ENCODE data around the gene MST1.

MST1 gene

GRCh38 chr3:49720855-49721595, 31.8 kb upstream of the MST1 start (continued):
- TF ChIP-seq, protein P1, sequence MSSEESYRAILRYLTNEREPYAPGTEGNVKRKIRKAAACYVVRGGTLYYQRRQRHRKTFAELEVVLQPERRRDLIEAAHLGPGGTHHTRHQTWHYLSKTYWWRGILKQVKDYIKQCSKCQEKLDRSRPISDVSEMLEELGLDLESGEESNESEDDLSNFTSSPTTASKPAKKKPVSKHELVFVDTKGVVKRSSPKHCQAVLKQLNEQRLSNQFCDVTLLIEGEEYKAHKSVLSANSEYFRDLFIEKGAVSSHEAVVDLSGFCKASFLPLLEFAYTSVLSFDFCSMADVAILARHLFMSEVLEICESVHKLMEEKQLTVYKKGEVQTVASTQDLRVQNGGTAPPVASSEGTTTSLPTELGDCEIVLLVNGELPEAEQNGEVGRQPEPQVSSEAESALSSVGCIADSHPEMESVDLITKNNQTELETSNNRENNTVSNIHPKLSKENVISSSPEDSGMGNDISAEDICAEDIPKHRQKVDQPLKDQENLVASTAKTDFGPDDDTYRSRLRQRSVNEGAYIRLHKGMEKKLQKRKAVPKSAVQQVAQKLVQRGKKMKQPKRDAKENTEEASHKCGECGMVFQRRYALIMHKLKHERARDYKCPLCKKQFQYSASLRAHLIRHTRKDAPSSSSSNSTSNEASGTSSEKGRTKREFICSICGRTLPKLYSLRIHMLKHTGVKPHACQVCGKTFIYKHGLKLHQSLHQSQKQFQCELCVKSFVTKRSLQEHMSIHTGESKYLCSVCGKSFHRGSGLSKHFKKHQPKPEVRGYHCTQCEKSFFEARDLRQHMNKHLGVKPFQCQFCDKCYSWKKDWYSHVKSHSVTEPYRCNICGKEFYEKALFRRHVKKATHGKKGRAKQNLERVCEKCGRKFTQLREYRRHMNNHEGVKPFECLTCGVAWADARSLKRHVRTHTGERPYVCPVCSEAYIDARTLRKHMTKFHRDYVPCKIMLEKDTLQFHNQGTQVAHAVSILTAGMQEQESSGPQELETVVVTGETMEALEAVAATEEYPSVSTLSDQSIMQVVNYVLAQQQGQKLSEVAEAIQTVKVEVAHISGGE (tag by site-specific recombination; conservative IDR thresholded peaks at IDR 0.05; ENCODE audit: low read depth): no peak
- no peak for TF ChIP-seq ZNF362 (tag by site-specific recombination; IDR thresholded peaks at IDR 0.05)

DNA sequence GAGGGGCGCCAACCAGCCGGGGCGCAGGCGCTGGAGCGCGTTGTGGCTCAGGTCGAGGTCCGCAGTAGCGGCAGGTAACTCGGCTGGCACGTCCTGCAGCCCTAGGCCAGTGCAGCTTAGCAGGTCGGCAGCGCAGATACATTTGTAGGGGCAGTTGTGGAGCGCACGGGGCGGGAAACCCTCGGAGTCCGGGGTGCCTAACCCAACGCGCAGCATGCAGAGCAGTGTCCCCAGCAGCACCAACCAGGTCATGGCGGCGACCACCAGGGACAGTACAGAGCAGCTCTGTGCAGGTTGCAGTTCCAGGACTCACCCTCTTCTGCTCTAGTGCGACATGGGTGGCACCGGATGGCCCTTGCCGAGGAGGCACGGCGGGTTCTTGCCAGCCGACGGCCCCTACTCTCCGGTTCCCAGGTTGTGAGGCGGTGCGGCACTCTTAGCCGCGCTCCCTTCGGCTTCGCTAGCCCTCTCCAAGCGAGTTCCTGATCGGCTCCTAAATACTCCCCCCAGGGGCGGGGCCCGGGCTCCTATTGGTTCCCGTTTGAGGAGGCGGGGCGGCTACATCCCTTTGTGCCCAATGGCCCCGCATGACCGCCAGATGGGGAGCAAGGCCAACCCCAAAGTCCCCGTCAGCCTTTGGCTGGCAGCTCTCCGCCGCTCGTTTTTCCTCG, 30.1 kb upstream of the MST1 start, which contains the start of gene AMIGO3:
Gene AMIGO3, minus strand, starts transcription at position 471 of the 671 bp plus-strand sequence. Its CDS starts 219 bp downstream, at position 252.
- ChIA-PET POLR2A (interaction anchor here (1.0 to 1.4 kb wide), 2 partner anchors 8 to 22 kb away, joined by 3 to 5 read pairs; no protein-coding TSS in a partner anchor), CTCF (interaction anchor here (0.6 to 1.2 kb wide), 3 partner anchors 16 to 135 kb away, joined by 4 to 7 read pairs (median 4); no protein-coding TSS in a partner anchor)
- H3K27ac ChIP-seq (ENCODE audit: extremely low read depth, low read depth, low read length): no peak within 1 kb of the TSS
- peaks cover 0 to 78% of the 10 kb centered on the region in 2 experiments; a peak in 1 of 3 replicates for H3K36me3 ChIP-seq (ENCODE audit: control insufficient read depth in 2 of 2, insufficient read depth in 1 of 2, low read length in 2 of 2)
- no peaks in the 10 kb centered on the region for H3K4me1 ChIP-seq (ENCODE audit: control insufficient read depth, insufficient read depth, low read length)
- no peaks in the 10 kb centered on the region for H3K9me3 ChIP-seq (ENCODE audit: control insufficient read depth, insufficient read depth, low read depth, low read length)
- TF ChIP-seq ZNF211 (tag by site-specific recombination; IDR thresholded peaks at IDR 0.05; ENCODE audit: low read depth): no peak
- TF ChIP-seq, protein P2, sequence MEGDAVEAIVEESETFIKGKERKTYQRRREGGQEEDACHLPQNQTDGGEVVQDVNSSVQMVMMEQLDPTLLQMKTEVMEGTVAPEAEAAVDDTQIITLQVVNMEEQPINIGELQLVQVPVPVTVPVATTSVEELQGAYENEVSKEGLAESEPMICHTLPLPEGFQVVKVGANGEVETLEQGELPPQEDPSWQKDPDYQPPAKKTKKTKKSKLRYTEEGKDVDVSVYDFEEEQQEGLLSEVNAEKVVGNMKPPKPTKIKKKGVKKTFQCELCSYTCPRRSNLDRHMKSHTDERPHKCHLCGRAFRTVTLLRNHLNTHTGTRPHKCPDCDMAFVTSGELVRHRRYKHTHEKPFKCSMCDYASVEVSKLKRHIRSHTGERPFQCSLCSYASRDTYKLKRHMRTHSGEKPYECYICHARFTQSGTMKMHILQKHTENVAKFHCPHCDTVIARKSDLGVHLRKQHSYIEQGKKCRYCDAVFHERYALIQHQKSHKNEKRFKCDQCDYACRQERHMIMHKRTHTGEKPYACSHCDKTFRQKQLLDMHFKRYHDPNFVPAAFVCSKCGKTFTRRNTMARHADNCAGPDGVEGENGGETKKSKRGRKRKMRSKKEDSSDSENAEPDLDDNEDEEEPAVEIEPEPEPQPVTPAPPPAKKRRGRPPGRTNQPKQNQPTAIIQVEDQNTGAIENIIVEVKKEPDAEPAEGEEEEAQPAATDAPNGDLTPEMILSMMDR (tag by site-specific recombination; IDR thresholded peaks at IDR 0.05): no peak
- TF ChIP-seq ZNF521 (tag by site-specific recombination; IDR thresholded peaks at IDR 0.05): no peak
- TF ChIP-seq REST (tag by site-specific recombination; IDR thresholded peaks at IDR 0.05): no peak
- TF ChIP-seq ZNF600 (tag by site-specific recombination; IDR thresholded peaks at IDR 0.05): peak; percentile 36; the same call in 1 of the 2 replicates
- TF ChIP-seq ZNF362 (tag by site-specific recombination; IDR thresholded peaks at IDR 0.05): no peak
- TF ChIP-seq ZNF132 (tag by site-specific recombination; IDR thresholded peaks at IDR 0.05; ENCODE audit: borderline replicate concordance): no peak
- no peak for TF ChIP-seq ZNF138 (tag by site-specific recombination; IDR thresholded peaks at IDR 0.05; ENCODE audit: borderline replicate concordance)
- TF ChIP-seq ZNF37A (tag by site-specific recombination; IDR thresholded peaks at IDR 0.05): no peak
- TF ChIP-seq ZNF571 (tag by site-specific recombination; IDR thresholded peaks at IDR 0.05): no peak
- no peak for TF ChIP-seq ZNF202 (tag by site-specific recombination; IDR thresholded peaks at IDR 0.05; ENCODE audit: borderline replicate concordance)
- no peak for TF ChIP-seq FEZF1 (tag by site-specific recombination; IDR thresholded peaks at IDR 0.05)
- peak; percentile 41 for TF ChIP-seq ZNF341 (tag by site-specific recombination; IDR thresholded peaks at IDR 0.05; ENCODE audit: low read depth)
- peak; percentile 16 for TF ChIP-seq SP2 (tag by site-specific recombination; IDR thresholded peaks at IDR 0.05)
- TF ChIP-seq ZBTB44 (tag by site-specific recombination; IDR thresholded peaks at IDR 0.05): no peak
- no peak for TF ChIP-seq ZSCAN30 (tag by site-specific recombination; IDR thresholded peaks at IDR 0.05)
- TF ChIP-seq ZSCAN23 (tag by site-specific recombination; IDR thresholded peaks at IDR 0.05): no peak
- TF ChIP-seq ZNF529 (tag by site-specific recombination; IDR thresholded peaks at IDR 0.05; ENCODE audit: insufficient replicate concordance): no peak
- TF ChIP-seq OSR2 (tag by site-specific recombination; IDR thresholded peaks at IDR 0.05): no peak
- H3K4me3 ChIP-seq (ENCODE audit: low read depth, low read length): peak within 1 kb of the TSS; percentile 9

Data from HEK293 (cell line).